ENCODE measurements around the gene KRTAP5-3.

Gene KRTAP5-3

GRCh38 chr11:1573903-1574237 lies 34.4 kb downstream of the KRTAP5-3 start:
- Histone ChIP-seq H3K9ac (ENCODE audit: low read length) (no peak overlapping the region), H3K9me3 (ENCODE audit: control insufficient read depth, low read length) (peaks cover 11% of the 10 kb centered on the region), H3K4me1 (ENCODE audit: control insufficient read depth, insufficient read depth, low read length) (peaks cover 3% of the 10 kb centered on the region), H3K27me3 (replicated peaks; ENCODE audit: control insufficient read depth, insufficient read depth, low read length) (peaks cover 29% of the 10 kb centered on the region), H3K4me3 (ENCODE audit: low read length) (no peak overlapping the region), H3K36me3 (ENCODE audit: control insufficient read depth, insufficient read depth, low read length, severe bottlenecking) (no peaks in the 10 kb centered on the region)
- DNase-seq (ENCODE audit: low read depth) = peak; percentile 15

DNA sequence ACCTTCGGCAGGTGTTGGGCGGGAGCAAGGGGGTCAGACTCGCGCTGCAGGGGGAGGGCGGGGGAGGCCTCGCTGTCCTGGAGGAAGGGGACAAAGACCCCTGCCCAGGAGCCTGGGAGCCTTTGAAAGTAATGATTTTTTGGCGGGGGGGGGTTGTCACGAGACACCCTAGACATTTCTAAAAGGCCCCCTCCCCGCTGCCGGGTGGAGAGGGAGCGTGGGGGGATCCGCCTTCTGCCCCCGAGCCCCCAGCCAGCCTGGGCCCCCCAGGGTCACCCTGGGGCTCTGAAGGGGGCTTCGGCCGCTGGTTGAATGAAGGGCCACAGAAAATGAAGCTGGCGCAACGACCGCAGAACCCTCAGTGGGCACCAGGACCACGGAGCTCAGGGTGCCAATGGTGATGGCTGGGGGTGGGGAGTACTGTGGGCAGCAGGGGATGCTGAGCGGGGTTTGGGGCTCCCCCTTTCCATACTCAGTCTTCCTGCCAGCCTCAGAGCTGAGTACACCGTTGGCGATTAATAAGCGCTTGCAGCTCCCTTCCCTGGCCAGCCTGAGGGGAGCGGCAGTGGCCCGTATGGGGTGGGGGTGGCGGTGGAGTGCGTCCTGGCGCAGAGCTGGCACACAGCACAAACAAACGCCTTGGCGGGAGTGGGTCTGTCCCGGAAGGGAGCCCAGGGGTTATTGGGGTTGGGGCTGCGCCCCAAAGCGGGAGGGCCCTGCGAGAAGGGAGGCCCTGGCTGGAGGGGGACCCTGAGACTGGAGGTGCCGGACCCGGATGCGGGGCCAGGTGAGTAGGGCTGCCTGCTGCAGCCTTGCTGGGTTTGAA lies 35.0 kb downstream of the KRTAP5-3 start:
- Histone ChIP-seq H3K36me3 (ENCODE audit: control insufficient read depth, insufficient read depth, low read length, severe bottlenecking) (no peaks in the 10 kb centered on the region), H3K4me3 (ENCODE audit: low read length) (no peak overlapping the region), H3K4me1 (ENCODE audit: control insufficient read depth, insufficient read depth, low read length) (peaks cover 3% of the 10 kb centered on the region), H3K27me3 (replicated peaks; ENCODE audit: control insufficient read depth, insufficient read depth, low read length) (peaks cover 26% of the 10 kb centered on the region), H3K9ac (ENCODE audit: low read length) (no peak overlapping the region), H3K9me3 (ENCODE audit: control insufficient read depth, low read length) (peaks cover 5% of the 10 kb centered on the region)
- DNase-seq (ENCODE audit: low read depth) = peak; percentile 24

DNA sequence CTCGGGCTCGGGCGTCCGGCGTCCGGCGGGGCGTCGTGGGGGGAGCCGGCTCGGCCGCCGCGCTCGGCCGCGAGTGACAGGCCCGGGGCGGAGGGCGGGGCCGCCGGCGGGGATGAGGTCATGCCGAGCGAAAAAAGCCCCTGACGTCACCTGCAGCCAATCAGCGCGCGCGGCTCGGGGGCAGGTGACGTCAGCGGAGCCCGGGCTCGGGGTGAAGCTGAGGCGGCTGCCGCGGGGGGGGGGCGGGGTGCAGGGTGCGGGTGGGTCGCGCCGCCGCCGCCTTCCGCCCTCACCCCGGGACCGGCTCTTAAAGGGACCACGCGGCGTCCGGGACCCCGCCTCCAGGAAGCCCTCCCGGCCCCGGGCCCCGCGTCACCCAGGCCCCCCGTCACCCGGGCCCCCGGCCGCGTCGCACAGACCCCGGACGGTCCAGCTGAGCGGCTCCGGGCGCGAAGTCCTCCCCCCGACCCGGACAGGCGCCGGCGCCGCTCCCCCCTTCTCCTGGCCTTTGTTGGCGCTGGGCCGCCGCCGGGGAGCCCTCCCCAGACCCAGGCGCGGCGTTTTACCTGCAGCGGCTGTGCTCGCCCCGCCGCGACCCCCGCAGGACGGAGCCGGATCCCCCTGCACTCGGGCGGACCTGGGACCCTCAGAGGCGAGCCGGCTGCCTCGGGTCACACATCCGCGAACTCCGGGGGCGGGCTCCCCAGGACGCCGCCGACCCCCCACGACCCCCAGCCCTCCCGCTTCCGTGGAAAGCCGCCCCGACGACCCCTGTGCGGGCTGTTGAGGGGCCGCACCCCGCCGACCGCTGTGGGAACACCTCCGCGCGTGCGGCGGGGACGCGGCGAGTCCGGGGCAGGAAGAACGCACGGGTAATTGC lies 35.8 kb downstream of the KRTAP5-3 start, which contains the start of gene DUSP8:
Gene DUSP8, minus strand, starts transcription at position 75 of the 880 bp plus-strand sequence. CDS start 6,445 bp downstream, outside the sequence.
- H3K9ac ChIP-seq (ENCODE audit: low read length) = no peak within 1 kb of the TSS
- no peaks in the 10 kb centered on the region for H3K36me3 ChIP-seq (ENCODE audit: control insufficient read depth, insufficient read depth, low read length, severe bottlenecking)
- H3K9me3 ChIP-seq (ENCODE audit: control insufficient read depth, low read length) = no peaks in the 10 kb centered on the region
- peaks cover 3% of the 10 kb centered on the region for H3K4me1 ChIP-seq (ENCODE audit: control insufficient read depth, insufficient read depth, low read length)
- H3K27me3 ChIP-seq (replicated peaks; ENCODE audit: control insufficient read depth, insufficient read depth, low read length) = peaks cover 21% of the 10 kb centered on the region
- H3K4me3 ChIP-seq (ENCODE audit: low read length) = no peak within 1 kb of the TSS
- DNase-seq (ENCODE audit: low read depth) = peak; percentile 96

DNA sequence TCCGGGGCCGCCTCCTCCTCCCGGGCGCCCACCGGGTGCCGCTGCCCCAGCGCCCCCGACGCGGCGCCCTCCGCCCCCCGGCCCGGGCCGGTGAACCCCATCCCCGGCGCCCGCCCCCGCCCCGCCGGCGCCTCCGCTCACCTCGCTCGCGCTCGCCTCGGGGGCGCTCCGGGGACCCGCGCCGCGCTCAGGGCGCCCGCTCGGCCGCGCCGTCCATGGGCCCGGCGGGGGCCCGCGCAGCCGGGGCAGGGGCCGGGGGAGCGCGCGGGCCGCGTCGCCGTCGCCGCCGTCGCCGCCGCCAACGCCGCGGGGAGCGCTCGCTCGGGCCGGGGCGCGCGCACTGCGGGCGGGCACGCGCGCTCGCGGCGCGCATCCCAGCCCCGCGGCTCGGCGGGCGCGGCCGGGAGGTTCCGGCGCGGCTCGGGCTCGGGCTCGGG lies 36.5 kb downstream of the KRTAP5-3 start:
- DNase-seq (ENCODE audit: low read depth) = no peak
- Histone ChIP-seq H3K4me1 (ENCODE audit: control insufficient read depth, insufficient read depth, low read length) (peaks cover 3% of the 10 kb centered on the region), H3K9ac (ENCODE audit: low read length) (no peak overlapping the region), H3K4me3 (ENCODE audit: low read length) (no peak overlapping the region), H3K27me3 (replicated peaks; ENCODE audit: control insufficient read depth, insufficient read depth, low read length) (peaks cover 17% of the 10 kb centered on the region), H3K36me3 (ENCODE audit: control insufficient read depth, insufficient read depth, low read length, severe bottlenecking) (no peaks in the 10 kb centered on the region), H3K9me3 (ENCODE audit: control insufficient read depth, low read length) (no peaks in the 10 kb centered on the region)

GRCh38 chr11:1570896-1571759 lies 37.1 kb downstream of the KRTAP5-3 start:
- H3K4me3 ChIP-seq (ENCODE audit: low read length) = no peak overlapping the region
- no peak overlapping the region for H3K9ac ChIP-seq (ENCODE audit: low read length)
- H3K9me3 ChIP-seq (ENCODE audit: control insufficient read depth, low read length) = no peaks in the 10 kb centered on the region
- H3K4me1 ChIP-seq (ENCODE audit: control insufficient read depth, insufficient read depth, low read length) = peaks cover 3% of the 10 kb centered on the region
- no peak for DNase-seq (ENCODE audit: low read depth)
- H3K36me3 ChIP-seq (ENCODE audit: control insufficient read depth, insufficient read depth, low read length, severe bottlenecking) = no peaks in the 10 kb centered on the region
- H3K27me3 ChIP-seq (replicated peaks; ENCODE audit: control insufficient read depth, insufficient read depth, low read length) = peaks cover 14% of the 10 kb centered on the region

GRCh38 chr11:1570531-1570895 lies 37.8 kb downstream of the KRTAP5-3 start:
- peaks cover 16% of the 10 kb centered on the region for H3K27me3 ChIP-seq (replicated peaks; ENCODE audit: control insufficient read depth, insufficient read depth, low read length)

GRCh38 chr11:1570001-1570453 lies 38.2 kb downstream of the KRTAP5-3 start:
- Histone ChIP-seq H3K9ac (ENCODE audit: low read length) (no peak overlapping the region), H3K4me3 (ENCODE audit: low read length) (no peak overlapping the region), H3K9me3 (ENCODE audit: control insufficient read depth, low read length) (no peaks in the 10 kb centered on the region), H3K4me1 (ENCODE audit: control insufficient read depth, insufficient read depth, low read length) (peaks cover 3% of the 10 kb centered on the region), H3K27me3 (replicated peaks; ENCODE audit: control insufficient read depth, insufficient read depth, low read length) (peaks cover 15% of the 10 kb centered on the region), H3K36me3 (ENCODE audit: control insufficient read depth, insufficient read depth, low read length, severe bottlenecking) (no peaks in the 10 kb centered on the region)
- no peak for DNase-seq (ENCODE audit: low read depth)

More at GRCh38 chr11:1570531-1570895, 37.8 kb downstream of the KRTAP5-3 start:
- H3K36me3 ChIP-seq (ENCODE audit: control insufficient read depth, insufficient read depth, low read length, severe bottlenecking) = no peaks in the 10 kb centered on the region
- H3K9ac ChIP-seq (ENCODE audit: low read length) = no peak overlapping the region
- H3K4me1 ChIP-seq (ENCODE audit: control insufficient read depth, insufficient read depth, low read length) = peaks cover 3% of the 10 kb centered on the region
- DNase-seq (ENCODE audit: low read depth) = no peak
- no peak overlapping the region for H3K4me3 ChIP-seq (ENCODE audit: low read length)
- H3K9me3 ChIP-seq (ENCODE audit: control insufficient read depth, low read length) = no peaks in the 10 kb centered on the region

- Histone ChIP-seq H3K27me3 (replicated peaks; ENCODE audit: control insufficient read depth, insufficient read depth, low read length) (peaks cover 14% of the 10 kb centered on the region), H3K4me1 (ENCODE audit: control insufficient read depth, insufficient read depth, low read length) (peaks cover under 1% of the 10 kb centered on the region), H3K36me3 (ENCODE audit: control insufficient read depth, insufficient read depth, low read length, severe bottlenecking) (no peaks in the 10 kb centered on the region), H3K9ac (ENCODE audit: low read length) (no peak overlapping the region), H3K9me3 (ENCODE audit: control insufficient read depth, low read length) (no peaks in the 10 kb centered on the region), H3K4me3 (ENCODE audit: low read length) (no peak overlapping the region)
- DNase-seq (ENCODE audit: low read depth) = no peak
Measured at GRCh38 chr11:1569251-1569780, 38.9 kb downstream of the KRTAP5-3 start.

DNA sequence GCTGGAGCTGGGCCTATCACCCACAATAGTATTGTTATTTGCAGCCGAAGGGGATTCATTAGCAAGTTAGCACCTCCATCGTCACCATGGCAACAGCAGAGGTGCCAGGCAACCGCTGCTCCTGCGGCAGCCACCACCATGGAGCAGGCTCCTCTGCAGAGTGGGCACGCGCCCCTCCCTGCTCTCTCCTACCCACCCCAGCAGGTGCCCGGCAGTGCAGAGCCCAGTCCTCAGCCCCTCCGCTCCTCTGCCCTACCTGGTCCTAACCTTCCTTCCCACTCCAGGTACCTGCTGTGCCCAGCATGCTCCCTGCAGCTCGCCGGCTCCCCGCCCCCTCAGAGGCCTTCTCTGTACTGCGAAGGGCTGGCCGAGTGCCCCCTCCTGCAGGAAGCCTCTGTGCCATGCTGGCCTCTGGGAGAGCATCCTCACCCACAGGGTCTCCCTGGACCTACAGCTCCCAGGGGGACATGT lies 39.8 kb downstream of the KRTAP5-3 start:
- H3K9me3 ChIP-seq (ENCODE audit: control insufficient read depth, low read length) = no peaks in the 10 kb centered on the region
- H3K36me3 ChIP-seq (ENCODE audit: control insufficient read depth, insufficient read depth, low read length, severe bottlenecking) = no peaks in the 10 kb centered on the region
- DNase-seq (ENCODE audit: low read depth) = no peak
- no peak overlapping the region for H3K9ac ChIP-seq (ENCODE audit: low read length)
- no peaks in the 10 kb centered on the region for H3K4me1 ChIP-seq (ENCODE audit: control insufficient read depth, insufficient read depth, low read length)
- peaks cover 6% of the 10 kb centered on the region for H3K27me3 ChIP-seq (replicated peaks; ENCODE audit: control insufficient read depth, insufficient read depth, low read length)
- no peak overlapping the region for H3K4me3 ChIP-seq (ENCODE audit: low read length)

DNA sequence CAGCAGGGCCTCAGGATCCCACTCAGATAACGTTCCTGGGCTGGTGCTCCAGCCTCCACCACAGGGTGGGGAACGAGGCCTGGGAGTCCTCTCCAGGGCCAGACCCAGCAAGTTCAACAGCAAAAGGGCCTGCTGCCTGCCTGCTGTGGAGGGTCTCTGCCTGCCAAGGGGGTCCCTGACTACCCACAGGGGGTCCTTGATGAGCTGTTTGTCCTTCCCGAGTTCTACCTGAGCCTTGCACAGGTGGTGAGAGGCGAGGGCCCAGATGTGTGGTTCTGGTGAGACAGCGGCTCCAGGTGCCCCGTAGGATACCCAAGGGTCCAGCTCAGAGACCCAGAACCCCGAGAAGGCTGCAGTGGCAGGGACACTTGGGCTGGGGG lies 40.6 kb downstream of the KRTAP5-3 start:
- H3K4me3 ChIP-seq (ENCODE audit: low read length) = no peak overlapping the region
- no peak for DNase-seq (ENCODE audit: low read depth)

More for the DNA sequence above, 40.6 kb downstream of the KRTAP5-3 start:
- H3K4me1 ChIP-seq (ENCODE audit: control insufficient read depth, insufficient read depth, low read length) = no peaks in the 10 kb centered on the region
- peaks cover 4% of the 10 kb centered on the region for H3K27me3 ChIP-seq (replicated peaks; ENCODE audit: control insufficient read depth, insufficient read depth, low read length)
- no peaks in the 10 kb centered on the region for H3K9me3 ChIP-seq (ENCODE audit: control insufficient read depth, low read length)
- H3K9ac ChIP-seq (ENCODE audit: low read length) = no peak overlapping the region
- no peaks in the 10 kb centered on the region for H3K36me3 ChIP-seq (ENCODE audit: control insufficient read depth, insufficient read depth, low read length, severe bottlenecking)
